Left ventricle myocardium inferior (tissue), 1 donor: ENCODE measurements around the gene UGT1A10. TPM values are rescaled to one million over a fixed set of nuclear protein-coding genes. Genes with fewer than 3 reads are reported as not detected.

Experiments used
- DNase-seq: peaks from one replicate; pipeline ENCODE4 v3.0.0-alpha.2; 2020
- H3K27ac ChIP-seq: fragments of 200-600 bp; replicated peaks from 2 replicates; pipeline ENCODE4 v1.8.0; 2021
- H3K27me3 ChIP-seq: fragments of 200-600 bp; 2 replicates; pipeline ENCODE4 v1.8.0; 2021; ENCODE audit warnings: low read depth
- H3K36me3 ChIP-seq: fragments of 200-600 bp; 2 replicates; pipeline ENCODE4 v1.8.0; 2021
- H3K4me1 ChIP-seq: fragments of 200-600 bp; 2 replicates; pipeline ENCODE4 v1.8.0; 2021
- H3K4me3 ChIP-seq: fragments of 200-600 bp; 2 replicates; pipeline ENCODE4 v1.8.0; 2021; ENCODE audit warnings: mild to moderate bottlenecking, moderate library complexity
- H3K9me3 ChIP-seq: fragments of 200-600 bp; replicated peaks from 2 replicates; pipeline ENCODE4 v1.8.0; 2021
- CTCF ChIP-seq: fragments of 200-600 bp; IDR thresholded peaks from 2 replicates; pipeline ENCODE4 v1.8.0; 2021; ENCODE audit warnings: antibody characterized with exemption, mild to moderate bottlenecking, borderline replicate concordance
- intact Hi-C: fragments of 100-400 bp; cut with micrococcal nuclease; formaldehyde crosslinking; loops from one replicate; pipeline ENCODE4 v1.11.0; 2022
- total RNA-seq: library from RNA; stranded (reverse); fragmentation: NEBNext Ultra II Directional; extraction: Animal tissue kit (Norgen Biotek cat#: 25700); gene quantifications from one replicate; pipeline ENCODE4 v1.2.1, GENCODE V29; 2021
- donor health status: DM: no; HTN: yes; CAD: no; lungs with severe emphysema.

Gene UGT1A10
- total RNA-seq, 1 donor from 2014 or later = not detected

- no peaks in the 10 kb centered on the region for H3K4me1 ChIP-seq
- no peak for DNase-seq
- H3K27ac ChIP-seq = no peak overlapping the region
- TF ChIP-seq CTCF = no peak
- H3K27me3 ChIP-seq = peaks cover 77% of the 10 kb centered on the region
- H3K36me3 ChIP-seq = no peaks in the 10 kb centered on the region
- H3K4me3 ChIP-seq = no peak overlapping the region
- H3K9me3 ChIP-seq = no peaks in the 10 kb centered on the region
- intact Hi-C loops = no loop called here
These were observed 171.1 kb downstream of the UGT1A10 start for GRCh38 chr2:233807215-233807865.

GRCh38 chr2:233807966-233808935 is 172.0 kb downstream of the UGT1A10 start:
- H3K4me3 ChIP-seq = no peak overlapping the region
- H3K27me3 ChIP-seq = peaks cover 69% of the 10 kb centered on the region
- H3K27ac ChIP-seq = no peak overlapping the region
- no peaks in the 10 kb centered on the region for H3K4me1 ChIP-seq
- no peak for DNase-seq
- intact Hi-C loops = no loop called here
- TF ChIP-seq CTCF = no peak
- H3K36me3 ChIP-seq = no peaks in the 10 kb centered on the region
- no peaks in the 10 kb centered on the region for H3K9me3 ChIP-seq

DNA sequence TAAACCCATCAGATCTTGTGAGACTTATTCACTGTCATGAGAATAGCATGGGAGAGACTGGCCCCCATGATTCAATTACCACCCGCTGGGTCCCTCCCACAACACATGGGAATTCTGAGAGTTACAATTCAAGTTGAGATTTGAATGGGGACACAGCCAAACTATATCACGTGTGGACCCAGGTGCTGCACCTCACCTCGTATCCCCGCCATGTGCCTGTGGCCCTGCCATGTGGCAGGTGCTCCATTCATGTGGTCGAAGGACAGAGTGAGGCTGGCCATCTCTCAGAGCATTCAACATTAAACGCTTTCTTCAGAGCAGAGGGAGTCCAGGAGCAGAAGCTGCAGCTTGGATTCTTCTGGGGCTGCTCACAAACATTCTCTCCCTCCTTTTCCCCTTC is 174.1 kb downstream of the UGT1A10 start:
- Histone ChIP-seq H3K36me3 (no peaks in the 10 kb centered on the region), H3K27me3 (peaks cover 51% of the 10 kb centered on the region), H3K4me1 (no peaks in the 10 kb centered on the region), H3K27ac (no peak overlapping the region), H3K9me3 (peaks cover 3% of the 10 kb centered on the region), H3K4me3 (no peak overlapping the region)
- no peak for DNase-seq
- intact Hi-C loops = no loop called here
- no peak for TF ChIP-seq CTCF

- H3K9me3 ChIP-seq = peaks cover 6% of the 10 kb centered on the region
- no peak overlapping the region for H3K4me3 ChIP-seq
- peaks cover 51% of the 10 kb centered on the region for H3K27me3 ChIP-seq
- H3K27ac ChIP-seq = no peak overlapping the region
- no peak for DNase-seq
- TF ChIP-seq CTCF = no peak
- no peaks in the 10 kb centered on the region for H3K4me1 ChIP-seq
- intact Hi-C loops = no loop called here
- H3K36me3 ChIP-seq = no peaks in the 10 kb centered on the region
These were observed 174.8 kb downstream of the UGT1A10 start for GRCh38 chr2:233811087-233811486.

DNA sequence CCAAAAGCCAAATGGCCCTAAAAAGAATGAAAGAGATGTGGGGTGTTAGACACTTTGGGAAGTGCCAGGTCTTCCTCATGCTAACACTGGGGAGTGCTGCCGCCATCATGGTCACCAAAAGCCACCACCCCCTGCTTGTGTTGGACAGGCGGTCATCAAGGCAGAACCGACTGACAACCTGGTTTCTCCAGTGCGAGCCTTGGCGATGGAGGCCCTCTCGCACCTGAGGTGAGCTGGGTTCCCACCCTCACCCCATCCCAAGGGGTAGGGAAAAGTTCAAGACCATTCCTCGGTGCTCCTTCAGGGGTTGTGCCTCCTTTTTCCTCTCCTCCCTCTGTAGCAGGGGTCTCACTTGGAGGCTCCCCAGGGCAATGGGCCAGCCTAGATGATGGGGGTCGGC is 175.5 kb downstream of the UGT1A10 start:
- no peak for TF ChIP-seq CTCF
- intact Hi-C loops = no loop called here
- peaks cover 51% of the 10 kb centered on the region for H3K27me3 ChIP-seq
- H3K4me1 ChIP-seq = no peaks in the 10 kb centered on the region
- H3K36me3 ChIP-seq = no peaks in the 10 kb centered on the region
- H3K9me3 ChIP-seq = peaks cover 11% of the 10 kb centered on the region
- no peak overlapping the region for H3K27ac ChIP-seq
- no peak for DNase-seq
- H3K4me3 ChIP-seq = no peak overlapping the region
